ENCODE measurements around the gene GRID2.

GRID2 gene

GRCh38 chr4:92255920-92256244 lies 47.9 kb upstream of the GRID2 start:
- Histone ChIP-seq H3K4me1 (ENCODE audit: low read length) (no peaks in the 10 kb centered on the region), H3K27me3 (replicated peaks; ENCODE audit: insufficient read depth, low read length) (no peaks in the 10 kb centered on the region), H2AFZ (ENCODE audit: low read length) (no peak overlapping the region), H3K4me3 (ENCODE audit: low read length) (no peak overlapping the region), H4K20me1 (ENCODE audit: insufficient read depth, low read length) (no peaks in the 10 kb centered on the region), H3F3A (ENCODE audit: insufficient read depth, low read length) (no peaks in the 10 kb centered on the region), H3K9me2 (replicated peaks; ENCODE audit: insufficient read depth, low read length) (no peaks in the 10 kb centered on the region), H3K79me2 (ENCODE audit: low read length) (no peaks in the 10 kb centered on the region), H3K27ac (ENCODE audit: low read length) (no peak overlapping the region), H3K4me2 (ENCODE audit: low read depth, low read length) (no peak overlapping the region), H3K36me3 (replicated peaks; ENCODE audit: insufficient read depth, low read length) (no peaks in the 10 kb centered on the region), H3K9me3 (replicated peaks; ENCODE audit: insufficient read depth, low read length) (no peaks in the 10 kb centered on the region), H3K9ac (ENCODE audit: low read length) (no peak overlapping the region)
- TF ChIP-seq CTCF (IDR thresholded peaks at IDR 0.05; ENCODE audit: low read length) (no peak), EZH2phosphoT487 (IDR thresholded peaks at IDR 0.05; ENCODE audit: low read length) (no peak), EZH2 (optimal IDR thresholded peaks at IDR 0.05; ENCODE audit: low read depth, low read length) (no peak)
- no peak for DNase-seq

- Histone ChIP-seq H3K79me2 (ENCODE audit: low read length) (no peaks in the 10 kb centered on the region), H3K4me3 (ENCODE audit: low read length) (no peak overlapping the region), H3K9ac (ENCODE audit: low read length) (no peak overlapping the region), H3K36me3 (replicated peaks; ENCODE audit: insufficient read depth, low read length) (no peaks in the 10 kb centered on the region), H2AFZ (ENCODE audit: low read length) (no peak overlapping the region), H3K9me3 (replicated peaks; ENCODE audit: insufficient read depth, low read length) (no peaks in the 10 kb centered on the region), H3K4me2 (ENCODE audit: low read depth, low read length) (no peak overlapping the region), H3K9me2 (replicated peaks; ENCODE audit: insufficient read depth, low read length) (no peaks in the 10 kb centered on the region), H3K27ac (ENCODE audit: low read length) (no peak overlapping the region), H3K27me3 (replicated peaks; ENCODE audit: insufficient read depth, low read length) (no peaks in the 10 kb centered on the region), H4K20me1 (ENCODE audit: insufficient read depth, low read length) (no peaks in the 10 kb centered on the region), H3K4me1 (ENCODE audit: low read length) (no peaks in the 10 kb centered on the region), H3F3A (ENCODE audit: insufficient read depth, low read length) (no peaks in the 10 kb centered on the region)
- no peak for TF ChIP-seq EZH2 (optimal IDR thresholded peaks at IDR 0.05; ENCODE audit: low read depth, low read length)
- no peak for TF ChIP-seq EZH2phosphoT487 (IDR thresholded peaks at IDR 0.05; ENCODE audit: low read length)
- TF ChIP-seq CTCF (IDR thresholded peaks at IDR 0.05; ENCODE audit: low read length): no peak
- no peak for DNase-seq
These were observed 45.6 kb upstream of the GRID2 start for GRCh38 chr4:92257931-92258857.

GRCh38 chr4:92261256-92261655 lies 42.5 kb upstream of the GRID2 start:
- TF ChIP-seq CTCF (IDR thresholded peaks at IDR 0.05; ENCODE audit: low read length) (no peak), EZH2phosphoT487 (IDR thresholded peaks at IDR 0.05; ENCODE audit: low read length) (no peak), EZH2 (optimal IDR thresholded peaks at IDR 0.05; ENCODE audit: low read depth, low read length) (no peak)
- no peaks in the 10 kb centered on the region for H3K79me2 ChIP-seq (ENCODE audit: low read length)
- no peaks in the 10 kb centered on the region for H3K27me3 ChIP-seq (replicated peaks; ENCODE audit: insufficient read depth, low read length)
- H3K4me3 ChIP-seq (ENCODE audit: low read length): no peak overlapping the region
- no peak overlapping the region for H2AFZ ChIP-seq (ENCODE audit: low read length)
- H3K4me1 ChIP-seq (ENCODE audit: low read length): no peaks in the 10 kb centered on the region
- no peaks in the 10 kb centered on the region for H3K9me2 ChIP-seq (replicated peaks; ENCODE audit: insufficient read depth, low read length)
- H3K9me3 ChIP-seq (replicated peaks; ENCODE audit: insufficient read depth, low read length): no peaks in the 10 kb centered on the region
- H4K20me1 ChIP-seq (ENCODE audit: insufficient read depth, low read length): no peaks in the 10 kb centered on the region
- no peak overlapping the region for H3K9ac ChIP-seq (ENCODE audit: low read length)
- no peak overlapping the region for H3K4me2 ChIP-seq (ENCODE audit: low read depth, low read length)
- DNase-seq: no peak
- no peak overlapping the region for H3K27ac ChIP-seq (ENCODE audit: low read length)
- no peaks in the 10 kb centered on the region for H3K36me3 ChIP-seq (replicated peaks; ENCODE audit: insufficient read depth, low read length)
- H3F3A ChIP-seq (ENCODE audit: insufficient read depth, low read length): no peaks in the 10 kb centered on the region

Measured in MM.1S (cell line).